H9 (cell line): ENCODE measurements around the gene FKBP4. TPM values are rescaled to one million over a fixed set of nuclear protein-coding genes. Genes with fewer than 3 reads are reported as not detected.
A peak's percentile ranks its signal among the peaks of the same experiment; 100 is the strongest.

Experiments used
- DNase-seq: peaks from one replicate; pipeline ENCODE4 v3.0.0-alpha.2; 2017
- H2AFZ ChIP-seq: one replicate; pipeline ENCODE4 v1.6.1; 2013; ENCODE audit warnings: mild to moderate bottlenecking, low read length, control low read depth, moderate library complexity
- H2AK5ac ChIP-seq: 2 replicates; pipeline ENCODE4 v1.6.1; 2013; ENCODE audit warnings: low read length, control low read depth, mixed read lengths; ENCODE audit not compliant: insufficient read length
- H2BK120ac ChIP-seq: one replicate; pipeline ENCODE4 v1.6.1; 2013; ENCODE audit warnings: low read depth, mild to moderate bottlenecking, low read length, control low read depth, inconsistent platforms; ENCODE audit not compliant: poor library complexity, severe bottlenecking
- H2BK12ac ChIP-seq: 2 replicates; pipeline ENCODE4 v1.6.1; 2013; ENCODE audit warnings: low read length, control low read depth, mixed read lengths, low read depth; ENCODE audit not compliant: insufficient read length
- H2BK15ac ChIP-seq: 2 replicates; pipeline ENCODE4 v1.6.1; 2013; ENCODE audit warnings: low read depth, low read length, control low read depth
- H2BK20ac ChIP-seq: one replicate; pipeline ENCODE4 v1.6.1; 2013; ENCODE audit warnings: low read depth, mild to moderate bottlenecking, low read length, control low read depth, inconsistent platforms; ENCODE audit not compliant: poor library complexity, severe bottlenecking
- H2BK5ac ChIP-seq: 2 replicates; pipeline ENCODE4 v1.6.1; 2013; ENCODE audit warnings: low read length, control low read depth, mixed read lengths; ENCODE audit not compliant: insufficient read length
- H3K14ac ChIP-seq: 2 replicates; pipeline ENCODE4 v1.6.1; 2013; ENCODE audit warnings: low read length, control low read depth; ENCODE audit not compliant: insufficient read depth
- H3K18ac ChIP-seq: 2 replicates; pipeline ENCODE4 v1.6.1; 2013; ENCODE audit warnings: low read depth, mild to moderate bottlenecking, mixed read lengths, low read length, control low read depth; ENCODE audit not compliant: insufficient read length
- H3K23ac ChIP-seq: 2 replicates; pipeline ENCODE4 v1.6.1; 2013; ENCODE audit warnings: low read length, control low read depth, mixed read lengths, low read depth; ENCODE audit not compliant: insufficient read length
- H3K23me2 ChIP-seq: 2 replicates; pipeline ENCODE4 v1.6.1; 2013; ENCODE audit warnings: low read depth, mild to moderate bottlenecking, mixed read lengths, low read length, control low read depth; ENCODE audit not compliant: insufficient read length, poor library complexity, severe bottlenecking
- H3K27ac ChIP-seq: 2 replicates; pipeline ENCODE4 v1.5.1; 2013; ENCODE audit warnings: low read length, control low read depth, mixed read lengths, low read depth; ENCODE audit not compliant: insufficient read length
- H3K27me3 ChIP-seq: 2 replicates; pipeline ENCODE4 v1.6.1; 2013; ENCODE audit warnings: low read length, control low read depth, inconsistent platforms; ENCODE audit not compliant: insufficient read depth
- H3K4ac ChIP-seq: 2 replicates; pipeline ENCODE4 v1.6.1; 2013; ENCODE audit warnings: low read depth, mild to moderate bottlenecking, control low read depth, inconsistent platforms, low read length, moderate library complexity
- H3K4me1 ChIP-seq: 2 replicates; pipeline ENCODE4 v1.6.1; 2013; ENCODE audit warnings: low read length, control low read depth, inconsistent platforms; ENCODE audit not compliant: insufficient read depth
- H3K4me2 ChIP-seq: 2 replicates; pipeline ENCODE4 v1.6.1; 2013; ENCODE audit warnings: low read length, control low read depth, mixed read lengths; ENCODE audit not compliant: insufficient read length, insufficient read depth
- H3K56ac ChIP-seq: 2 replicates; pipeline ENCODE4 v1.6.1; 2013; ENCODE audit warnings: low read depth, mild to moderate bottlenecking, mixed read lengths, low read length, control low read depth; ENCODE audit not compliant: insufficient read length
- H3K79me1 ChIP-seq: 2 replicates; pipeline ENCODE4 v1.6.1; 2013; ENCODE audit warnings: low read depth, mild to moderate bottlenecking, moderate library complexity, low read length, control low read depth, inconsistent platforms; ENCODE audit not compliant: insufficient read depth, poor library complexity, severe bottlenecking
- H3K79me2 ChIP-seq: 2 replicates; pipeline ENCODE4 v1.6.1; 2013; ENCODE audit warnings: low read length, control low read depth, inconsistent platforms; ENCODE audit not compliant: insufficient read depth
- H3K9ac ChIP-seq: 2 replicates; pipeline ENCODE4 v1.6.1; 2013; ENCODE audit warnings: low read length, control low read depth, mixed read lengths; ENCODE audit not compliant: insufficient read length; ENCODE audit errors: extremely low read depth
- H3K9me3 ChIP-seq: one replicate; pipeline ENCODE4 v1.6.1; 2013; ENCODE audit warnings: low read depth, low read length, inconsistent platforms; ENCODE audit not compliant: control insufficient read depth
- H3T11ph ChIP-seq: one replicate; pipeline ENCODE4 v1.6.1; 2013; ENCODE audit warnings: mild to moderate bottlenecking, low read length, control low read depth, inconsistent platforms
- H4K20me1 ChIP-seq: one replicate; pipeline ENCODE4 v1.6.1; 2013; ENCODE audit not compliant: control insufficient read depth, insufficient read length, insufficient read depth
- H4K5ac ChIP-seq: 2 replicates; pipeline ENCODE4 v1.6.1; 2013; ENCODE audit warnings: low read depth, mild to moderate bottlenecking, mixed read lengths, low read length, control low read depth; ENCODE audit not compliant: insufficient read length
- H4K8ac ChIP-seq: replicated peaks from 2 replicates; pipeline ENCODE4 v1.6.1; 2013; ENCODE audit warnings: low read length, control low read depth, mixed read lengths, low read depth; ENCODE audit not compliant: insufficient read length
- H4K91ac ChIP-seq: 2 replicates; pipeline ENCODE4 v1.6.1; 2013; ENCODE audit warnings: low read depth, mild to moderate bottlenecking, moderate library complexity, mixed read lengths, low read length, control low read depth; ENCODE audit not compliant: insufficient read length
- H3K27ac Mint-ChIP-seq, 3 experiments: 2 replicates in 2 of 3; 3 replicates in 1 of 3; pipeline ENCODE4 v1.8.0; 2020 to 2021; ENCODE audit warnings: mixed read lengths in 3 of 3, mild to moderate bottlenecking in 1 of 3, moderate library complexity in 1 of 3
- H3K27me3 Mint-ChIP-seq: 2 replicates; pipeline ENCODE4 v1.8.0; 2021; ENCODE audit warnings: low read depth, mild to moderate bottlenecking, moderate library complexity, mixed read lengths
- H3K36me3 Mint-ChIP-seq, 3 experiments: 2 replicates in 2 of 3; 3 replicates in 1 of 3; pipeline ENCODE4 v1.8.0; 2020 to 2021; ENCODE audit warnings: low read depth in 3 of 3, mixed read lengths in 3 of 3; ENCODE audit not compliant: insufficient read depth in 1 of 3
- H3K4me1 Mint-ChIP-seq, 2 experiments: 2 replicates each; pipeline ENCODE4 v1.8.0; 2020; ENCODE audit warnings: mixed read lengths in 2 of 2
- H3K4me3 Mint-ChIP-seq, 2 experiments: 2 replicates in 1 of 2; 3 replicates in 1 of 2; pipeline ENCODE4 v1.8.0; 2020 to 2021; ENCODE audit warnings: mild to moderate bottlenecking in 2 of 2, mixed read lengths in 2 of 2, moderate library complexity in 1 of 2
- H3K9me3 Mint-ChIP-seq, 2 experiments: 2 replicates in 1 of 2; 3 replicates in 1 of 2; pipeline ENCODE4 v1.8.0; 2020; ENCODE audit warnings: mild to moderate bottlenecking in 2 of 2, mixed read lengths in 2 of 2, moderate library complexity in 1 of 2
- CTCF ChIP-seq: fragments of 200-600 bp; sonication (generic); conservative IDR thresholded peaks from 3 replicates; pipeline ENCODE4 v1.8.0; 2021; ENCODE audit warnings: antibody characterized with exemption, mild to moderate bottlenecking
- WGBS: extraction: QIAGEN DNeasy Blood & Tissue Kit; methylation state at CpG from one replicate; pipeline ENCODE4 v1.1.7; 2013; ENCODE audit warnings: missing lambda C conversion rate, low lambda C conversion rate, mixed read lengths; ENCODE audit not compliant: insufficient read length; ENCODE audit errors: extremely low coverage; 5-methylcytosine and 5-hydroxymethylcytosine counted together
- total RNA-seq: library from RNA; stranded (reverse); gene quantifications from 2 replicates; pipeline ENCODE4 v1.2.1, GENCODE V29; 2021

Gene FKBP4
- total RNA-seq, 1 experiment from 2014 or later, result 221 TPM

- H3K36me3 Mint-ChIP-seq, result peaks cover 6 to 31% (median 19%) of the 10 kb centered on the region in 3 experiments; a peak in 6 of 7 replicates
- DNase-seq, result no peak
Observed at GRCh38 chr12:2833327-2833726, 38.6 kb downstream of the FKBP4 start.

More at GRCh38 chr12:2833327-2833726, 38.6 kb downstream of the FKBP4 start:
- Histone ChIP-seq H3K4me1 (no peaks in the 10 kb centered on the region), H3K14ac (no peak overlapping the region), H3K4me2 (no peak overlapping the region), H3T11ph (no peak overlapping the region), H4K91ac (no peak overlapping the region), H3K9me3 (no peaks in the 10 kb centered on the region), H3K79me2 (no peaks in the 10 kb centered on the region), H2BK15ac (no peak overlapping the region), H4K5ac (no peak overlapping the region), H2BK12ac (no peak overlapping the region), H3K18ac (no peak overlapping the region), H2AFZ (no peak overlapping the region), H2BK20ac (no peak overlapping the region), H3K56ac (no peak overlapping the region), H2BK5ac (no peak overlapping the region), H2AK5ac (no peak overlapping the region), H3K23me2 (no peaks in the 10 kb centered on the region), H2BK120ac (no peak overlapping the region), H4K8ac (no peak overlapping the region), H3K4ac (no peak overlapping the region), H3K27me3 (no peaks in the 10 kb centered on the region), H3K79me1 (no peaks in the 10 kb centered on the region), H3K27ac (no peak overlapping the region), H3K9ac (no peak overlapping the region), H4K20me1 (no peaks in the 10 kb centered on the region), H3K23ac (no peak overlapping the region)
- H3K27me3 Mint-ChIP-seq, result no peaks in the 10 kb centered on the region
- peaks cover 17 to 29% of the 10 kb centered on the region in 2 experiments for H3K4me1 Mint-ChIP-seq
- no peaks in the 10 kb centered on the region for H3K9me3 Mint-ChIP-seq
- H3K27ac Mint-ChIP-seq, result peak overlapping the region in 1 of 3 experiments; percentile 54; a peak in 1 of 7 replicates
- TF ChIP-seq CTCF, result no peak
- H3K4me3 Mint-ChIP-seq, result no peak overlapping the region
- no CpG with 5 or more reads among the region's 5 CpGs for WGBS
